HG03460 (cell line): ENCODE data around the gene DEFB127.
"Not testable (repeated sequence)": the region's sequence is repeated elsewhere in the genome, so short reads cannot be mapped to it uniquely, and the experiment has no call there.

Source experiments
- ATAC-seq: cut with Tn5 transposase; IDR thresholded peaks from one replicate; pipeline ENCODE4 v1.9.1; 2021; ENCODE audit not compliant: unreplicated experiment

Gene DEFB127, protein sequence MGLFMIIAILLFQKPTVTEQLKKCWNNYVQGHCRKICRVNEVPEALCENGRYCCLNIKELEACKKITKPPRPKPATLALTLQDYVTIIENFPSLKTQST

DNA sequence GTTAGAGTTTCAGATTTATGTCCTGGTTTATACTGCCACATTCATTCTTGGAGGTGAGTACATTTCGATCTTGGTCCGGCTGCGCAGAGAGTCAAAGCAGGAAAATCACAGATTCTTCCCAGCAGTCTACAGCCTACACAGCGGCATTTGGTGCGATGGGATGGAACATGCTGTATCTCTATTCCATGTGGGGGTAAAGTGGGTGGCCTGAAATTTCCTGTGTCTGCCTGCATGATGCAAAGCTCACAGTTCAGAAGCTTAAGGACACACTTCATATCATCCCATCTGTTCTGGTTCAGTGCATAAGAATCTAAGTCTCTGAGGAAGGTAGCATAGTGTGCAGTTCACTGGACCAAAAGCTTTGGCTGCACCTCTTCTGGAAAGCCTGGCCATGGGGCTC lies at the start of gene DEFB127:
Gene DEFB127, plus strand, starts transcription at position 301 of the 400 bp plus-strand sequence. Its CDS starts 91 bp downstream, at position 392.
- no peak for ATAC-seq

DNA sequence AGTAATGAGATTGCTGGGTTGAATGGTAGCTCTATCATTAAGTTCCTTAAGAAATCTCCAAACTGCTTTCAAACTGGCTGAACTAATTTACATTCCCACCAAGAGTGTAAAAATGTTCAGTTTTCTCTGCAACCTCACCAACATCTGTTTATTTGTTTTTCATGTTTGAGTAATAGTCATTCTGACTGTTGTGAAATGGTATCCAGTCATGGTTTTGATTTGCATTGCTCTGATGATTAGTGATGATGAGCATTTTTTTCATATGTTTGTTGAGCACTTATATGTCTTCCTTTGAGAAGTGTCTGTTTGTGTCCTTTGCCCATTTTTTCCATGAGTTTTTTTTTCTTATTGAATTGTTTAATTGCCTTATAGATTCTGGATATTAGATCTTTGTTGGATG lies 44.9 kb upstream of the DEFB127 start:
- no peak for ATAC-seq

DNA sequence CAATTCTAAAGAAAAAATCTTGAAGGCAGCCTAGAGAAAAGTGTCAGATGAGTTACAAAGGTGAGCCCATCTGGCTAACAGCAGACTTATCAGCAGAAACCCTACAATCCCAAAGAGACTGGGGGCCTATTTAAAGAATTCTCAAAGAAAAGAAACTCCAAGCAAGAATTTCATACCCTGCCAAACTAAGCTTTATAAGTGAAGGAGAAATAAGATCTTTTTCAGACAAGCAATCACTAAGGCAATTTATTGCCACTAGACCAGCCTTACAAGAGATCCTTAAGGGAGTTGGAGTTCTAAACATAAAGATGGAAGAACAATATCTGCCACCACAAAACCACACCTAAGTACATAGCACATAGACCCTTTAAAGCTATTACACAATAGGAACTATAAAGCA lies 39.7 kb upstream of the DEFB127 start:
- no peak for ATAC-seq

DNA sequence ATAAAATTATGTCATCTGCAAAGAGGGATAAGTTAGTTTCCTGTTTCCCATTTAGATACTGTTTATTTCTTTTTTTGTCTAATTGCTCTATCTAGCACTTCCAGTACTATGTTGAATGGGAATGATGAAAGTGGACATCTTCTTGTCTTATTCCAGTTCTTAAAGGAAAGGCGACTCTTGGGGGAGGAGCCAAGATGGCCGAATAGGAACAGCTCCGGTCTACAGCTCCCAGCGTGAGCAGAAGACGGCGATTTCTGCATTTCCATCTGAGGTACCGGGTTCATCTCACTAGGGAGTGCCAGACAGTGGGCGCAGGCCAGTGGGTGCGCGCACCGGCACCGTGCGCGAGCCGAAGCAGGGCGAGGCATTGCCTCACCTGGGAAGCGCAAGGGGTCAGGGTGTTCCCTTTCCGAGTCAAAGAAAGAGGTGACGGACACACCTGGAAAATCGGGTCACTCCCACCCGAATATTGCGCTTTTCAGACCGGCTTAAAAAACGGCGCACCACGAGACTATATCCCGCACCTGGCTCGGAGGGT lies 27.4 kb upstream of the DEFB127 start:
- ATAC-seq = not testable (repeated sequence)

DNA sequence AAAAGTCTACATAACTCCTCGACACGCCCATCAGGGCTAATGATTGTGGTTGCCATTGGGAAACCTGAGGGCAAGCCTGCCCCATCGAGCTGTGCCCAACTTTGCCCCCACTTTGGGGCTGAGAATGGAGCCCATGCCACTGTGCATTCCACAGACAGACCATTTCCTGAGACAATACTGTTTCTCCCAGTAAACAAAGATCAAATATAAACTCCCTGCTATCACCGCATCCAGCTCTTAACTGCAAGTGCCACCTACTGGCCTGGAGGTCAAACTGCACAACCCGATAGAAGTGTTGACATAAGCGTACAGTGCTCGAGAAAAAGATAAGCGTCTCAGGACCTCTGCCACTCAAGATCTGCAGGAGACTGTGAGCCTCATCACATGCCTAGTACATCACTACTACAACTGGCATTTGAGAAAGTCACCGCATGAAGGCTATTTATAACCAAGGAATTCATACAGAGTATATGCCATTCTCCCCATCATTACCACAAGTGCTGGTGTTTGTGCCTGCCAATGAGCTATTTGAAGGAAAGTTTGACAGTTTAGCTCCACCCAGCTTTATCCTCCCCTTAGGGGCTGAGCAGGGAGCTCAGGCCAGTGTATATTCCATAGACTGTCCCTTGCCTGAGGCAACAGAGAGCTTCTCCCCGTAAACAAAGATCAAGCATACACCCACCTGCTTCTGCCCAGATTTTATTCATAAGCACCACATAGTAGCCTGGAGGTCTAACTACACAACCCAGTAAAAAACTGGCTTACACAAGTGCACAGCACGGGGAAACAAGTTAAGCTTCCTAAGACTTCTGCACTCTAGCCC lies 19.4 kb upstream of the DEFB127 start:
- ATAC-seq = no peak

DNA sequence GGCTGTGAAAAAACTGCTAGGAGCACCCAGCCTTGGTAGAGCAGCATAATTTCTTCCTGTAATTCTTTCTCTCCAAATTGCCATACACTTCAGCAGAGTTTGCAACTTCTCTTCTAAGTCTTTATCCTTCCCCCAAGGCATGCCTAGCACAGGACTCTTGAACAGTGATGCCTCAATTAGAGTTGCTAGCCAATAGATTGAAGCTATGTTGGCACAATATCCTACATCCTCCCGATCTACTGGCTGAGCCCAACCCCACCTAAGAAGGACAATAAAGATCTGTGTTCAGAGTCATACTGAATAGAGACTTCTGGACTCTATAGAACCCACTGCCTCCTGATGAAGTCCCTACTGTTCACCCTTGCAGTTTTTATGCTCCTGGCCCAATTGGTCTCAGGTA lies 15.0 kb upstream of the DEFB127 start, which contains the start of gene DEFB126:
Gene DEFB126, plus strand, starts transcription at position 301 of the 400 bp plus-strand sequence. Its CDS starts 39 bp downstream, at position 340.
- ATAC-seq = no peak

DNA sequence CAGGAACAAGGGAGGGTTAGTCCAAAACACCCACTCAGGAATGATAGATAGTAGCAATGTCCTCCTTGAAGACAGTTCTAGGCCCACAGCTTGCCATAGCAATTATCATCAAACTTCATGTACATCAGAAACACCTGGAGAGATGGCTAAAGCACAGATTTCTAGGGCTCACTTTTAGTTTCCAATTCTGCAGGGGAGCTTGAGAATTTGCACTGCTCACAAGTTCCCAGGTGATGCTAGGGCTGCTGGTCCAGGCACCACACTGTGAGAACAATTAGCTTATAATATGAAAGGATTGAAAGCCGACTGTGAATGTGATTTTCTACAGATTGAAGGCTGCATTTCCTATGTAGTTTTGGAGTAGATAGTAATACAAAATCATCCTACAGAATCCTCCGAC lies 11.4 kb upstream of the DEFB127 start:
- ATAC-seq = no peak

DNA sequence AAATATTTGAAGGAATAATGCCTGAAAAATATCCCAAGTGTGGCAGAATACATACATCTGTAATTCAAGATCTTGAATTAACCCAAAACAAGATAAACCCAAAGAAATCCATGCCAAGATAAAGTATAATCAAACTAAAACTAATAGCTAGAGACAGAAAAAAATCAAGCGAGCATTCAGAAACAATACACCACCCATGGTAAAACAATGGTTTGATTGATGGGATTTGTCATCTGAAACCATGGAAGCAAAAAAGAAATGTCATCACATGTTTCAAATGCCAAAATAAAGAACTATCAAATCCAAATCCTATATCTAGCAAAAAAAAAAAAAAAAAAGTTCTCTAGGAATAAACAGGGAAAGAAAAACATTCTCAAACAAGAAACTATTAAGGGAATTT lies 5.1 kb upstream of the DEFB127 start:
- no peak for ATAC-seq

DNA sequence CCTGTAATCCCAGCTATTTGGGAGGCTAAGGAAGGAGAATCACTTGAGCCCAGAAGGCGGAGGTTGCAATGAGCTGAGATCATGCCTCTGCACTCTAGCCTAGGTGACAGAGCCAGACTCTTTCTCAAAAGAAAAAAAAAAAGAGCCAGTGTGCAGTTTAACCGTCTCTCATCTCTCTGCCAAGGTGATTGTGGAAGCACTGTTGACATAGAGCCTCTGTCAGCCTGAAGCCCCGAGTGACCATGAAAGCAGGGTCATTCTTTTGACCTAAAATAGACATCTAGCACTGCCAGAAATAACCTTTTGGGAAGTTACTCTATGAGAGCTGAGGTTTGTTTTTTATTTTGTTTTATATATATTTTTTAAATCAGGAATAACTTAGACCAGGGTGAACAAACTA lies 7.4 kb downstream of the DEFB127 start:
- no peak for ATAC-seq

DNA sequence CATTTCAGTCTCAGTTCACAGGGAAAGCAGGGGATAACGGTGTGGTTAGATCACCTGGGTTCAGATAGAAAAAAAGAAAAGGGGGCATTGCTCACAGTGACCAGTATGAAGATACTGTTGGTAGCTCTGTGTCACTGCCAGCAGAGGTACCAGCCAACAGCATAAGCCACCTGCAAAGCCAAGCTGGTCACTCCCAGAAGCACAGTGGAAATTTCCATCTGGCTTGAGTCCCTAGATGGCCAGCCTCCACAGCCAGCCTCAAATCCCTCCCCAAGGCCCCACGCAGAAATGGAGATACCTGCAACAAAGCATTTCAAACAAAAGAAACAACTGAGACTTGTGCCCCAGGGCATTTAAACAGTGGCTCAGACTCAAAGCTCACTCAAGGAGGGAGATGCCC lies 11.6 kb downstream of the DEFB127 start:
- no peak for ATAC-seq

DNA sequence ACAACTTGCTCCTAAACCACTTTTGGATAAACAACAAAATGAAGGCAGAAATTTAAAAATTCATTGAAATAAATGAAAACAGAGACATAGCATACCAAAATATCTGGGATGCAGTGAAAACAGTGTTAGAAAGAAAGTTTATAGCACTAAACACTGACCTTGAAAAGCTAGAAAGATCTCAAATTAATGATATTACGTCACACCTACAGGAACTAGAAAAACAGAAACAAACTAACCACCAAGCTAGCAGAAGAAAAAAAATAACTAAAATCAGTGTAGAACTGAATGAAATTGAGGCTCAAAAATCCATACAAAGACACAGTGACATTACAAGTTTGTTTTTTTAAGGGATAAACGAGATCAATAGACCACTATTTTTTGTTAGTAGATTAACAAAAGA lies 27.0 kb downstream of the DEFB127 start:
- no peak for ATAC-seq

DNA sequence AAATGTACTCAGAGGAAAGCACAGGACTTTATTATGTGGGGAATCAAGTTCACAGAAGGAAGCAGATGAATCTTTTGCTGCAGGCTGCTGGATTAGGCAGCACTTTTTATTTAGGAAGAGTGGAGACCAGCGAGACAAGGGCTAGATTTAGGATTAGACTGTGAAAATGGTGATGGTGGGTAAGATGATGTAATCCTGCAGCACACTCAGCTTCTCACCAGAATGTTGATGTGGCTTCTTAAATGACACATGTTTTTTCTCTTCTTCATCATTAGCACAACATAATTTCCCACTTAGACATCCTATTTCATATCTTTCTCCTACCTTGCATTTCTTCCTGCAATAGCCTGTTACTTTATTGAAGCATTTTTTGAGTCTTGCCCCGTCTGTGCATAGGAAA lies 30.5 kb downstream of the DEFB127 start:
- no peak for ATAC-seq

DNA sequence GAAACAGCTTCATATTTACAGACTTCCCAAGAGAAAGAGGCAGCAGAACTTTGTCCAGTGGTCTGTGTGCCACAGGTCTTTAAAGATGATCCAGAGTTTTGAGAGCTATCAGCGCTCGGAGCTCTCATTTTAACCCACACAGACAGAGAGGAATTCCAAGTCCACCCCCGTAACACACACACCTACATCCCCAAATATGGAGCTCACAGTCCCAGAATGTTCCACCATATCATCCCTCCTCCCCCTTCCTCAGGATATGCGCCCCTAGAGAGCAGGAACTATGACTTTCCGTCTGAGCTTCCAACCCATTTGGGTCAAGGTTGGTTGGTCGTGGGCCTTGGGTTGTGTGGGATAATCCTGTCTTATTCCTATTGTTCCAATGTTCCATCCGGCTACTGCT lies 32.4 kb downstream of the DEFB127 start, which contains the start of gene DEFB128:
Gene DEFB128, minus strand, starts transcription at position 101 of the 400 bp plus-strand sequence. Its CDS starts 88 bp downstream, at position 13.
- no peak for ATAC-seq

DNA sequence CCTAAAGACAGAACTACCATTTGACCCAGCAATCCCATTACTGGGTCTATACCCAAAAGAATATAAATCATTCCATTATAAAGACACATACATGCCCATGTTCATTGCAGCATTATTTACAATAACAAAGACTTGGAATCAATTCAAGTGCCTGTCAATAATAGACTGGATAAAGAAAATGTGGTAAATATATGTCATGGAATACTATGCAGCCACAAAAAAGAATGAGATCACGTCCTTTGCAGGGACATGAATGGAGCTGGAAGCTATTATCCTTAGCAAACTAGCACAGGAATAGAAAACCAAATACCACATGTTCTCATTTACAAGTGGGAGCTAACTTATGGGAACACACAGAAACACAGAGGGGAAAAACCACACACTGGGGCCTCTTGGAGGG lies 41.0 kb downstream of the DEFB127 start:
- no peak for ATAC-seq

DNA sequence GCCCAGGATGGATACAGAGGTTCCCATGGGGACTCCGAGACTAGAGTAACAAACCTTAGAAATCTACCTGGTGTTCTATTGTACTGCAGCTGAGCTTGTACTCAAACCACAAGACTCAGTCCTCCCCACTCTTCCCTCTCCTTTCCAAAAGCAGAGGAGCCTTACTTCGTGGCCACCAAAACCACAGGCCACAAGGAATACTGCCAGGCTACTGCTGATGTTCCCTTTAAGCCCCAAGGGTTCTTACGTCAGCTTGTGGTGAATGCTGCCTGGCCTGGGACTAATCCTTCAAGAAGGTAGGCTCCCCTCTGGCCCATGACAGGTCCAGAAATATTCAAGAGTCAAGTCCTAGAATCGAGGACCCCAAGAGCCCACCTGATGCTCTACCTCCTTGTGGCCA lies 42.7 kb downstream of the DEFB127 start:
- no peak for ATAC-seq

DNA sequence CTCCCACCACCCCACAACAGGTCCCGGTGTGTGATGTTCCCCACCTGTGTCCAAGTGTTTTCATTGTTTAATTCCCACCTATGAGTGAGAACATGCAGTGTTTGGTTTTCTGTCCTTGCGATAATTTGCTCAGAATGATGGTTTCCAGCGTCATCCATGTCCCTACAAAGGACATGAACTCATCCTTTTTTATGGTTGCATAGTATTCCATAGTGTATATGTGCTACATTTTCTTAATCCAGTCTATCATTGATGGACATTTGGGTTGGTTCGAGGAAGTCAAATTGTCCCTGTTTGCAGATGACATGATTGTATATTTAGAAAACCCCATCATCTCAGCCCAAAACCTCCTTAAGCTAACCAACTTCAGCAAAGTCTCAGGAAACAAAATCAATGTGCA lies 46.4 kb downstream of the DEFB127 start:
- ATAC-seq = not testable (repeated sequence)
